Calu3 (cell line): ENCODE results near the gene LRSAM1. TPM values are rescaled to one million over a fixed set of nuclear protein-coding genes. Genes with fewer than 3 reads are reported as not detected.

Experiments used
- BruUV-seq: library from RNA; stranded (reverse); fragments of 400-500 nt; replicated peaks from 2 replicates; lab custom pipeline; 2021; lab: Mats Ljungman, UMichigan
- CTCF ChIA-PET: fragments of 300-600 bp; sonication (Branson Sonifier 250); formaldehyde crosslinking; loops from one replicate; lab custom pipeline; 2022; ENCODE audit warnings: antibody characterized with exemption; lab: Charles Lee
- DNase-seq: peaks from one replicate; pipeline ENCODE4 v3.0.0; 2022
- H3K27ac Mint-ChIP-seq: one replicate; pipeline ENCODE4 v1.8.0; 2022; ENCODE audit warnings: mixed read lengths; ENCODE audit not compliant: unreplicated experiment
- H3K27me3 Mint-ChIP-seq: one replicate; pipeline ENCODE4 v1.8.0; 2022; ENCODE audit warnings: mixed read lengths; ENCODE audit not compliant: unreplicated experiment
- H3K36me3 Mint-ChIP-seq: one replicate; pipeline ENCODE4 v1.8.0; 2022; ENCODE audit warnings: mild to moderate bottlenecking, moderate library complexity, mixed read lengths; ENCODE audit not compliant: insufficient read depth, unreplicated experiment
- H3K4me1 Mint-ChIP-seq: one replicate; pipeline ENCODE4 v1.8.0; 2022; ENCODE audit warnings: mild to moderate bottlenecking, low read depth, mixed read lengths; ENCODE audit not compliant: unreplicated experiment
- H3K4me3 Mint-ChIP-seq: one replicate; pipeline ENCODE4 v1.8.0; 2022; ENCODE audit warnings: mild to moderate bottlenecking, low read depth, moderate library complexity, mixed read lengths; ENCODE audit not compliant: unreplicated experiment
- H3K9me3 Mint-ChIP-seq: one replicate; pipeline ENCODE4 v1.8.0; 2022; ENCODE audit warnings: low read depth, mixed read lengths; ENCODE audit not compliant: unreplicated experiment
- CTCF ChIP-seq: fragments of 200-600 bp; IDR thresholded peaks from one replicate; pipeline ENCODE4 v1.8.0; 2022; ENCODE audit warnings: antibody characterized with exemption; ENCODE audit not compliant: unreplicated experiment
- intact Hi-C: fragments of 100-400 bp; cut with micrococcal nuclease; formaldehyde crosslinking; loops from one replicate; pipeline ENCODE4 v1.10.0; 2022; ENCODE audit not compliant: unreplicated experiment
- total RNA-seq: library from RNA; stranded (reverse); gene quantifications from 2 replicates; pipeline ENCODE4 v1.2.3, GENCODE V29; 2022

The LRSAM1 gene
- total RNA-seq, 1 experiment from 2014 or later: 12.0 TPM

- no peak overlapping the region for H3K4me3 Mint-ChIP-seq
- CTCF ChIA-PET: no interaction called here
- H3K27ac Mint-ChIP-seq: no peak overlapping the region
These were observed 44.7 kb downstream of the LRSAM1 start for GRCh38 chr9:127495884-127496555.

GRCh38 chr9:127496974-127497373, 45.7 kb downstream of the LRSAM1 start:
- Mint-ChIP-seq H3K27me3 (no peaks in the 10 kb centered on the region), H3K36me3 (peaks cover 60% of the 10 kb centered on the region), H3K4me1 (no peaks in the 10 kb centered on the region), H3K4me3 (no peak overlapping the region), H3K27ac (no peak overlapping the region), H3K9me3 (no peaks in the 10 kb centered on the region)
- DNase-seq: no peak
- intact Hi-C loops: no loop called here
- TF ChIP-seq CTCF: no peak
- CTCF ChIA-PET: no interaction called here
- no TSS peak for BruUV-seq

More at GRCh38 chr9:127495884-127496555, 44.7 kb downstream of the LRSAM1 start:
- no TSS peak for BruUV-seq
- no peak for DNase-seq
- intact Hi-C loops: no loop called here
- no peak for TF ChIP-seq CTCF
- H3K4me1 Mint-ChIP-seq: no peaks in the 10 kb centered on the region
- H3K36me3 Mint-ChIP-seq: peaks cover 51% of the 10 kb centered on the region
- no peaks in the 10 kb centered on the region for H3K9me3 Mint-ChIP-seq
- H3K27me3 Mint-ChIP-seq: no peaks in the 10 kb centered on the region

GRCh38 chr9:127497656-127498290, 46.5 kb downstream of the LRSAM1 start:
- H3K27ac Mint-ChIP-seq: no peak overlapping the region
- no peak overlapping the region for H3K4me3 Mint-ChIP-seq
- TF ChIP-seq CTCF: no peak
- H3K9me3 Mint-ChIP-seq: no peaks in the 10 kb centered on the region
- intact Hi-C loops: no loop called here
- H3K27me3 Mint-ChIP-seq: no peaks in the 10 kb centered on the region
- no TSS peak for BruUV-seq
- H3K4me1 Mint-ChIP-seq: no peaks in the 10 kb centered on the region
- H3K36me3 Mint-ChIP-seq: peaks cover 62% of the 10 kb centered on the region
- DNase-seq: no peak
- CTCF ChIA-PET: no interaction called here

GRCh38 chr9:127498298-127498697, 47.0 kb downstream of the LRSAM1 start:
- no peak overlapping the region for H3K27ac Mint-ChIP-seq
- H3K4me3 Mint-ChIP-seq: no peak overlapping the region
- CTCF ChIA-PET: no interaction called here
- no peaks in the 10 kb centered on the region for H3K4me1 Mint-ChIP-seq
- intact Hi-C loops: no loop called here
- no peak for TF ChIP-seq CTCF
- peaks cover 66% of the 10 kb centered on the region for H3K36me3 Mint-ChIP-seq
- BruUV-seq: no TSS peak
- no peaks in the 10 kb centered on the region for H3K9me3 Mint-ChIP-seq
- no peak for DNase-seq
- no peaks in the 10 kb centered on the region for H3K27me3 Mint-ChIP-seq
